ENCODE results near the gene EPB41L4A. TPM values are rescaled to one million over a fixed set of nuclear protein-coding genes. Genes with fewer than 3 reads are reported as not detected.
"Not testable (repeated sequence)": the region's sequence is repeated elsewhere in the genome, so short reads cannot be mapped to it uniquely, and the experiment has no call there.

The EPB41L4A gene
- total RNA-seq, 2 experiments from 2014 or later: 1.0 TPM; not detected in 1

GRCh38 chr5:112374356-112374755 lies 44.7 kb downstream of the EPB41L4A start:
- ChIA-PET CTCF (no interaction called here), POLR2A (no interaction called here)
- DNase-seq (no peak), ATAC-seq (no peak)
- Mint-ChIP-seq H3K27ac (no peak overlapping the region), H3K27me3 (ENCODE audit: low read depth) (peaks cover 5% of the 10 kb centered on the region), H3K4me1 (ENCODE audit: low read depth) (no peaks in the 10 kb centered on the region), H3K36me3 (ENCODE audit: low read depth) (no peaks in the 10 kb centered on the region), H3K9me3 (ENCODE audit: insufficient read depth) (no peaks in the 10 kb centered on the region), H3K4me3 (no peak overlapping the region)

GRCh38 chr5:112373885-112374284 lies 45.2 kb downstream of the EPB41L4A start:
- POLR2A ChIA-PET: no interaction called here
- Mint-ChIP-seq H3K27me3 (ENCODE audit: low read depth) (peaks cover 2% of the 10 kb centered on the region), H3K27ac (no peak overlapping the region), H3K9me3 (ENCODE audit: insufficient read depth) (no peaks in the 10 kb centered on the region), H3K4me3 (no peak overlapping the region), H3K36me3 (ENCODE audit: low read depth) (no peaks in the 10 kb centered on the region), H3K4me1 (ENCODE audit: low read depth) (no peaks in the 10 kb centered on the region)
- DNase-seq (no peak), ATAC-seq (no peak)
- CTCF ChIA-PET: no interaction called here

GRCh38 chr5:112372543-112372942 lies 46.5 kb downstream of the EPB41L4A start:
- H3K4me3 Mint-ChIP-seq: no peak overlapping the region
- POLR2A ChIA-PET: no interaction called here
- H3K27ac Mint-ChIP-seq: no peak overlapping the region
- DNase-seq: no peak
- no peaks in the 10 kb centered on the region for H3K9me3 Mint-ChIP-seq (ENCODE audit: insufficient read depth)
- H3K36me3 Mint-ChIP-seq (ENCODE audit: low read depth): no peaks in the 10 kb centered on the region
- H3K27me3 Mint-ChIP-seq (ENCODE audit: low read depth): peaks cover 2% of the 10 kb centered on the region
- CTCF ChIA-PET: no interaction called here
- ATAC-seq: no peak
- no peaks in the 10 kb centered on the region for H3K4me1 Mint-ChIP-seq (ENCODE audit: low read depth)

- H3K4me3 Mint-ChIP-seq: no peak overlapping the region
- no peaks in the 10 kb centered on the region for H3K36me3 Mint-ChIP-seq (ENCODE audit: low read depth)
- no peaks in the 10 kb centered on the region for H3K4me1 Mint-ChIP-seq (ENCODE audit: low read depth)
- ATAC-seq (no peak), DNase-seq (no peak)
- H3K27ac Mint-ChIP-seq: no peak overlapping the region
- H3K9me3 Mint-ChIP-seq (ENCODE audit: insufficient read depth): no peaks in the 10 kb centered on the region
- peaks cover 2% of the 10 kb centered on the region for H3K27me3 Mint-ChIP-seq (ENCODE audit: low read depth)
- ChIA-PET CTCF (no interaction called here), POLR2A (no interaction called here)
Measured at GRCh38 chr5:112371067-112371466, 48.0 kb downstream of the EPB41L4A start.

- Mint-ChIP-seq H3K4me1 (ENCODE audit: low read depth) (no peaks in the 10 kb centered on the region), H3K9me3 (ENCODE audit: insufficient read depth) (no peaks in the 10 kb centered on the region), H3K4me3 (no peak overlapping the region), H3K27ac (no peak overlapping the region), H3K27me3 (ENCODE audit: low read depth) (no peaks in the 10 kb centered on the region), H3K36me3 (ENCODE audit: low read depth) (no peaks in the 10 kb centered on the region)
- ChIA-PET CTCF (no interaction called here), POLR2A (no interaction called here)
- no peak for DNase-seq
- ATAC-seq: no peak
Measured at GRCh38 chr5:112367400-112367799, 51.7 kb downstream of the EPB41L4A start.

GRCh38 chr5:112366987-112367386 lies 52.1 kb downstream of the EPB41L4A start:
- ChIA-PET POLR2A (no interaction called here), CTCF (no interaction called here)
- H3K4me1 Mint-ChIP-seq (ENCODE audit: low read depth): no peaks in the 10 kb centered on the region
- H3K9me3 Mint-ChIP-seq (ENCODE audit: insufficient read depth): no peaks in the 10 kb centered on the region
- no peaks in the 10 kb centered on the region for H3K27me3 Mint-ChIP-seq (ENCODE audit: low read depth)
- H3K27ac Mint-ChIP-seq: no peak overlapping the region
- no peaks in the 10 kb centered on the region for H3K36me3 Mint-ChIP-seq (ENCODE audit: low read depth)
- ATAC-seq (no peak), DNase-seq (no peak)
- H3K4me3 Mint-ChIP-seq: no peak overlapping the region

GRCh38 chr5:112360740-112361139 lies 58.3 kb downstream of the EPB41L4A start:
- H3K27ac Mint-ChIP-seq; H3K9me3 Mint-ChIP-seq (ENCODE audit: insufficient read depth); ATAC-seq; CTCF ChIA-PET; H3K27me3 Mint-ChIP-seq (ENCODE audit: low read depth); H3K36me3 Mint-ChIP-seq (ENCODE audit: low read depth); POLR2A ChIA-PET; DNase-seq; H3K4me3 Mint-ChIP-seq; H3K4me1 Mint-ChIP-seq (ENCODE audit: low read depth): not testable (repeated sequence)

- H3K27ac Mint-ChIP-seq: no peak overlapping the region
- H3K27me3 Mint-ChIP-seq (ENCODE audit: low read depth): no peaks in the 10 kb centered on the region
- ChIA-PET CTCF (no interaction called here), POLR2A (no interaction called here)
- ATAC-seq: no peak
- no peaks in the 10 kb centered on the region for H3K9me3 Mint-ChIP-seq (ENCODE audit: insufficient read depth)
- no peaks in the 10 kb centered on the region for H3K36me3 Mint-ChIP-seq (ENCODE audit: low read depth)
- H3K4me3 Mint-ChIP-seq: no peak overlapping the region
- DNase-seq: no peak
- H3K4me1 Mint-ChIP-seq (ENCODE audit: low read depth): no peaks in the 10 kb centered on the region
Measured at GRCh38 chr5:112356178-112356956, 62.7 kb downstream of the EPB41L4A start.

- ChIA-PET CTCF (no interaction called here), POLR2A (no interaction called here)
- Mint-ChIP-seq H3K36me3 (ENCODE audit: low read depth) (no peaks in the 10 kb centered on the region), H3K4me3 (no peak overlapping the region), H3K9me3 (ENCODE audit: insufficient read depth) (no peaks in the 10 kb centered on the region), H3K27me3 (ENCODE audit: low read depth) (no peaks in the 10 kb centered on the region), H3K27ac (no peak overlapping the region), H3K4me1 (ENCODE audit: low read depth) (no peaks in the 10 kb centered on the region)
- ATAC-seq (no peak), DNase-seq (no peak)
Measured at GRCh38 chr5:112355058-112355685, 63.9 kb downstream of the EPB41L4A start.

GRCh38 chr5:112353678-112354077 lies 65.4 kb downstream of the EPB41L4A start:
- POLR2A ChIA-PET: interaction anchor here (0.6 kb wide), 1 partner anchor 981 kb away, joined by 3 read pairs; no protein-coding TSS in a partner anchor

GRCh38 chr5:112351225-112351624 lies 67.9 kb downstream of the EPB41L4A start:
- Mint-ChIP-seq H3K4me3 (no peak overlapping the region), H3K36me3 (ENCODE audit: low read depth) (no peaks in the 10 kb centered on the region), H3K27me3 (ENCODE audit: low read depth) (no peaks in the 10 kb centered on the region), H3K9me3 (ENCODE audit: insufficient read depth) (no peaks in the 10 kb centered on the region), H3K27ac (no peak overlapping the region), H3K4me1 (ENCODE audit: low read depth) (no peaks in the 10 kb centered on the region)
- ChIA-PET POLR2A (no interaction called here), CTCF (no interaction called here)
- DNase-seq (no peak), ATAC-seq (no peak)

More at GRCh38 chr5:112353678-112354077, 65.4 kb downstream of the EPB41L4A start:
- no peak overlapping the region for H3K27ac Mint-ChIP-seq
- H3K4me1 Mint-ChIP-seq (ENCODE audit: low read depth): no peaks in the 10 kb centered on the region
- H3K27me3 Mint-ChIP-seq (ENCODE audit: low read depth): no peaks in the 10 kb centered on the region
- H3K36me3 Mint-ChIP-seq (ENCODE audit: low read depth): no peaks in the 10 kb centered on the region
- no peaks in the 10 kb centered on the region for H3K9me3 Mint-ChIP-seq (ENCODE audit: insufficient read depth)
- ATAC-seq (no peak), DNase-seq (no peak)
- H3K4me3 Mint-ChIP-seq: no peak overlapping the region
- CTCF ChIA-PET: no interaction called here

GRCh38 chr5:112350626-112351025 lies 68.5 kb downstream of the EPB41L4A start:
- H3K27me3 Mint-ChIP-seq (ENCODE audit: low read depth): no peaks in the 10 kb centered on the region
- H3K9me3 Mint-ChIP-seq (ENCODE audit: insufficient read depth): no peaks in the 10 kb centered on the region
- POLR2A ChIA-PET: no interaction called here
- ATAC-seq: no peak
- CTCF ChIA-PET: no interaction called here
- H3K27ac Mint-ChIP-seq: no peak overlapping the region
- no peak overlapping the region for H3K4me3 Mint-ChIP-seq
- no peaks in the 10 kb centered on the region for H3K4me1 Mint-ChIP-seq (ENCODE audit: low read depth)
- H3K36me3 Mint-ChIP-seq (ENCODE audit: low read depth): no peaks in the 10 kb centered on the region
- DNase-seq: no peak

GRCh38 chr5:112349371-112349770 lies 69.7 kb downstream of the EPB41L4A start:
- H3K27me3 Mint-ChIP-seq (ENCODE audit: low read depth): no peaks in the 10 kb centered on the region
- no peaks in the 10 kb centered on the region for H3K4me1 Mint-ChIP-seq (ENCODE audit: low read depth)
- ATAC-seq: no peak
- no peak overlapping the region for H3K4me3 Mint-ChIP-seq
- DNase-seq: no peak
- H3K36me3 Mint-ChIP-seq (ENCODE audit: low read depth): no peaks in the 10 kb centered on the region
- H3K9me3 Mint-ChIP-seq (ENCODE audit: insufficient read depth): no peaks in the 10 kb centered on the region
- ChIA-PET CTCF (no interaction called here), POLR2A (no interaction called here)
- no peak overlapping the region for H3K27ac Mint-ChIP-seq

Measured in activated CD8-positive, alpha-beta T cell treated with anti-CD3 and anti-CD28 coated beads, Interleukin-2, amount 10 ng/mL, durations not matched to agents 7 days and 5 days (primary cell).